Mesenchymal stem cell (in vitro differentiated cells and primary cell): ENCODE results near the gene NEK2.
"Not testable (repeated sequence)": the region's sequence is repeated elsewhere in the genome, so short reads cannot be mapped to it uniquely, and the experiment has no call there.

Experiments used
- DNase-seq: peaks from one replicate; pipeline ENCODE4 v3.0.0-alpha.2; 2013
- H2AFZ ChIP-seq: one replicate; pipeline ENCODE4 v1.6.1; 2013; ENCODE audit warnings: low read depth, mild to moderate bottlenecking, control low read depth, inconsistent platforms, low read length, moderate library complexity
- H2AK5ac ChIP-seq: 2 replicates; pipeline ENCODE4 v1.6.1; 2013; ENCODE audit warnings: low read length, moderate library complexity, mild to moderate bottlenecking, inconsistent platforms; ENCODE audit not compliant: severe bottlenecking
- H2BK120ac ChIP-seq: one replicate; pipeline ENCODE4 v1.6.1; 2013; ENCODE audit warnings: low read depth, mild to moderate bottlenecking, inconsistent platforms, low read length, moderate library complexity
- H2BK12ac ChIP-seq, 2 experiments: one replicate each; pipeline ENCODE4 v1.6.1; 2013; ENCODE audit warnings: inconsistent platforms in 2 of 2, low read length in 2 of 2, mild to moderate bottlenecking in 2 of 2, moderate library complexity in 2 of 2, control low read depth in 1 of 2
- H2BK15ac ChIP-seq: one replicate; pipeline ENCODE4 v1.6.1; 2013; ENCODE audit warnings: mild to moderate bottlenecking, low read depth, inconsistent platforms; ENCODE audit not compliant: poor library complexity, severe bottlenecking
- H2BK5ac ChIP-seq: 2 replicates; pipeline ENCODE4 v1.6.1; 2013; ENCODE audit warnings: low read depth, mild to moderate bottlenecking, low read length, control low read depth, inconsistent platforms; ENCODE audit not compliant: poor library complexity, severe bottlenecking
- H3K14ac ChIP-seq, 2 experiments: one replicate each; pipeline ENCODE4 v1.6.1; 2013; ENCODE audit warnings: inconsistent platforms in 2 of 2, low read length in 2 of 2, control low read depth in 1 of 2, mild to moderate bottlenecking in 1 of 2, moderate library complexity in 1 of 2
- H3K18ac ChIP-seq, 2 experiments: one replicate each; pipeline ENCODE4 v1.6.1; 2013; ENCODE audit warnings: inconsistent platforms in 2 of 2, low read length in 2 of 2, control low read depth in 1 of 2, low read depth in 1 of 2, mild to moderate bottlenecking in 1 of 2
- H3K23ac ChIP-seq, 2 experiments: one replicate each; pipeline ENCODE4 v1.6.1; 2013; ENCODE audit warnings: inconsistent platforms in 2 of 2, low read length in 2 of 2, mild to moderate bottlenecking in 2 of 2, moderate library complexity in 2 of 2, control low read depth in 1 of 2
- H3K27ac ChIP-seq: 2 replicates; pipeline ENCODE4 v1.5.1; 2013; ENCODE audit warnings: mild to moderate bottlenecking, moderate library complexity, low read length, control low read depth, inconsistent platforms; ENCODE audit not compliant: poor library complexity, severe bottlenecking
- H3K27me3 ChIP-seq, 2 experiments: 2 replicates each; pipeline versions ENCODE4 v1.6.1 to v1.7.0; 2013; ENCODE audit warnings: low read length in 2 of 2, mild to moderate bottlenecking in 2 of 2, moderate library complexity in 2 of 2, control low read depth in 1 of 2, inconsistent platforms in 1 of 2; ENCODE audit not compliant: control insufficient read depth in 1 of 2, insufficient read depth in 1 of 2
- H3K36me3 ChIP-seq, 2 experiments: 2 replicates each; pipeline versions ENCODE4 v1.6.1 to v1.7.0; 2013; ENCODE audit warnings: low read length in 2 of 2, control low read depth in 1 of 2, inconsistent platforms in 1 of 2, low read depth in 1 of 2, mild to moderate bottlenecking in 1 of 2; ENCODE audit not compliant: insufficient read depth in 2 of 2, control insufficient read depth in 1 of 2
- H3K4ac ChIP-seq, 2 experiments: one replicate each; pipeline ENCODE4 v1.6.1; 2013; ENCODE audit warnings: inconsistent platforms in 2 of 2, low read length in 2 of 2, mild to moderate bottlenecking in 2 of 2, moderate library complexity in 2 of 2, control low read depth in 1 of 2, low read depth in 1 of 2
- H3K4me1 ChIP-seq: 2 replicates; pipeline ENCODE4 v1.6.1; 2013; ENCODE audit warnings: low read depth, low read length, control low read depth; ENCODE audit not compliant: control insufficient read depth, insufficient read depth
- H3K4me2 ChIP-seq: 2 replicates; pipeline ENCODE4 v1.6.1; 2013; ENCODE audit warnings: low read length, mild to moderate bottlenecking, inconsistent platforms; ENCODE audit not compliant: poor library complexity, severe bottlenecking
- H3K4me3 ChIP-seq, 2 experiments: 2 replicates each; pipeline versions ENCODE4 v1.5.1 to v1.7.0; 2013; ENCODE audit warnings: low read length in 2 of 2, mild to moderate bottlenecking in 2 of 2, control low read depth in 1 of 2, low read depth in 1 of 2; ENCODE audit not compliant: insufficient read depth in 1 of 2
- H3K79me1 ChIP-seq: replicated peaks from 2 replicates; pipeline ENCODE4 v1.6.1; 2013; ENCODE audit warnings: mild to moderate bottlenecking, control low read depth, low read length, inconsistent platforms; ENCODE audit not compliant: poor library complexity, severe bottlenecking
- H3K9ac ChIP-seq: 2 replicates; pipeline ENCODE4 v1.7.0; 2013; ENCODE audit warnings: mild to moderate bottlenecking, low read length, moderate library complexity
- H3K9me3 ChIP-seq: 2 replicates; pipeline ENCODE4 v1.7.0; 2013; ENCODE audit warnings: mild to moderate bottlenecking, low read length; ENCODE audit not compliant: control insufficient read depth
- H4K8ac ChIP-seq: one replicate; pipeline ENCODE4 v1.6.1; 2013; ENCODE audit warnings: inconsistent platforms, mild to moderate bottlenecking, low read length, moderate library complexity
- H4K91ac ChIP-seq: one replicate; pipeline ENCODE4 v1.6.1; 2013; ENCODE audit warnings: mild to moderate bottlenecking, low read length, inconsistent platforms
- WGBS: methylation state at CpG from one replicate; pipeline ENCODE4 v1.1.7; 2013; ENCODE audit warnings: mixed read lengths; 5-methylcytosine and 5-hydroxymethylcytosine counted together

Gene NEK2

GRCh38 chr1:211636575-211637029 lies 38.8 kb downstream of the NEK2 start:
- H2BK120ac ChIP-seq, H3K14ac ChIP-seq, H2AK5ac ChIP-seq, H3K9me3 ChIP-seq, H3K4ac ChIP-seq, H3K4me3 ChIP-seq, H2BK12ac ChIP-seq, H3K23ac ChIP-seq, DNase-seq, H4K91ac ChIP-seq, H2BK5ac ChIP-seq, H3K4me2 ChIP-seq, H3K36me3 ChIP-seq, H2BK15ac ChIP-seq, H3K27ac ChIP-seq, H3K27me3 ChIP-seq, H3K9ac ChIP-seq, H4K8ac ChIP-seq, H3K79me1 ChIP-seq: not testable (repeated sequence)
- Histone ChIP-seq H3K4me1 (peaks cover 30% of the 10 kb centered on the region), H3K18ac (peak overlapping the region in 1 of 2 experiments; percentile 56), H2AFZ (peak overlapping the region; percentile 55)
- 53% methylated on average over 7 of the region's 9 CpGs for WGBS

GRCh38 chr1:211635597-211636205 lies 39.7 kb downstream of the NEK2 start:
- no peaks in the 10 kb centered on the region for H3K27me3 ChIP-seq
- peaks cover 30% of the 10 kb centered on the region for H3K4me1 ChIP-seq
- DNase-seq: no peak
- H2AK5ac ChIP-seq: no peak overlapping the region
- H2AFZ ChIP-seq: no peak overlapping the region
- H4K8ac ChIP-seq: no peak overlapping the region
- H3K23ac ChIP-seq: no peak overlapping the region
- H3K4me2 ChIP-seq: no peak overlapping the region
- no peak overlapping the region for H2BK12ac ChIP-seq
- H3K27ac ChIP-seq: peak overlapping the region; percentile 8
- no peak overlapping the region for H2BK15ac ChIP-seq
- H3K79me1 ChIP-seq: no peaks in the 10 kb centered on the region
- no peak overlapping the region for H2BK5ac ChIP-seq
- no peak overlapping the region for H3K18ac ChIP-seq
- H3K9ac ChIP-seq: no peak overlapping the region
- H3K9me3 ChIP-seq: no peaks in the 10 kb centered on the region
- 92% methylated on average over 9 of the region's 9 CpGs for WGBS
- H3K36me3 ChIP-seq: no peaks in the 10 kb centered on the region
- no peak overlapping the region for H3K14ac ChIP-seq
- no peak overlapping the region for H4K91ac ChIP-seq
- no peak overlapping the region for H3K4me3 ChIP-seq
- no peak overlapping the region for H3K4ac ChIP-seq
- H2BK120ac ChIP-seq: no peak overlapping the region

- Histone ChIP-seq H2BK120ac (no peak overlapping the region), H3K9ac (no peak overlapping the region), H3K27me3 (no peaks in the 10 kb centered on the region), H3K79me1 (no peaks in the 10 kb centered on the region), H2AFZ (no peak overlapping the region), H2BK12ac (no peak overlapping the region), H3K27ac (no peak overlapping the region), H3K36me3 (no peaks in the 10 kb centered on the region), H2BK5ac (no peak overlapping the region), H3K4ac (no peak overlapping the region), H3K4me1 (peaks cover 36% of the 10 kb centered on the region), H2AK5ac (no peak overlapping the region), H3K4me2 (no peak overlapping the region), H4K8ac (no peak overlapping the region), H3K14ac (no peak overlapping the region), H3K9me3 (no peaks in the 10 kb centered on the region), H3K4me3 (no peak overlapping the region), H2BK15ac (no peak overlapping the region), H3K18ac (no peak overlapping the region), H3K23ac (no peak overlapping the region), H4K91ac (no peak overlapping the region)
- WGBS: 100% methylated on average over 1 of the region's 4 CpGs
- no peak for DNase-seq
Observed at GRCh38 chr1:211634931-211635330, 40.5 kb downstream of the NEK2 start.

- no peak overlapping the region for H4K8ac ChIP-seq
- no peak for DNase-seq
- H3K23ac ChIP-seq: no peak overlapping the region
- H3K36me3 ChIP-seq: no peaks in the 10 kb centered on the region
- no peaks in the 10 kb centered on the region for H3K9me3 ChIP-seq
- H3K27me3 ChIP-seq: no peaks in the 10 kb centered on the region
- no peak overlapping the region for H2BK12ac ChIP-seq
- no peak overlapping the region for H2BK120ac ChIP-seq
- no peak overlapping the region for H4K91ac ChIP-seq
- H3K18ac ChIP-seq: no peak overlapping the region
- no peak overlapping the region for H3K9ac ChIP-seq
- WGBS: 96% methylated on average over 3 of the region's 4 CpGs
- H3K14ac ChIP-seq: no peak overlapping the region
- peak overlapping the region; percentile 5 for H2AK5ac ChIP-seq
- H3K27ac ChIP-seq: no peak overlapping the region
- H3K4ac ChIP-seq: no peak overlapping the region
- no peak overlapping the region for H3K4me3 ChIP-seq
- H3K4me1 ChIP-seq: peaks cover 33% of the 10 kb centered on the region
- no peak overlapping the region for H2BK15ac ChIP-seq
- no peak overlapping the region for H2AFZ ChIP-seq
- no peaks in the 10 kb centered on the region for H3K79me1 ChIP-seq
- H2BK5ac ChIP-seq: peak overlapping the region; percentile 33
- H3K4me2 ChIP-seq: no peak overlapping the region
Observed at GRCh38 chr1:211634461-211634860, 41.0 kb downstream of the NEK2 start.
